Endothelial cell of umbilical vein (primary cell): Measurements from ENCODE around the gene CTAG1A.

Source experiments
- CTCF ChIP-seq, 2 donors: IDR thresholded peaks; 1 replicate in 1 of 2; 2 replicates in 1 of 2; pipeline ENCODE4 v1.5.1; 2011; ENCODE audit warnings: low read length in 2 of 2, mild to moderate bottlenecking in 2 of 2, moderate library complexity in 2 of 2, control low read depth in 1 of 2, inconsistent platforms in 1 of 2, low read depth in 1 of 2; ENCODE audit not compliant: insufficient read depth in 1 of 2; ENCODE audit errors: extremely low read depth in 1 of 2
- MAX ChIP-seq: IDR thresholded peaks from 2 replicates; pipeline ENCODE4 v1.6.1; 2011; ENCODE audit not compliant: insufficient read depth, insufficient read length
- MYC ChIP-seq: IDR thresholded peaks from one replicate; pipeline ENCODE4 v1.6.1; 2011; ENCODE audit warnings: mild to moderate bottlenecking, low read depth, low read length
- POLR2AphosphoS5 ChIP-seq: IDR thresholded peaks from 2 replicates; pipeline ENCODE4 v1.6.1; 2012; ENCODE audit warnings: low read depth, mild to moderate bottlenecking, control low read depth, low read length, moderate library complexity; ENCODE audit not compliant: insufficient read depth

GRCh38 chrX:154605566-154605965 lies 20.6 kb downstream of the CTAG1A start:
- TF ChIP-seq MAX = no peak
- TF ChIP-seq CTCF (IDR thresholded peaks at IDR 0.05; ENCODE audit: extremely low read depth in 1 of 2, insufficient read depth in 1 of 2, low read depth in 1 of 2, low read length in 2 of 2) = no peak
- TF ChIP-seq POLR2AphosphoS5 = no peak
- TF ChIP-seq MYC = no peak
